Stimulated activated CD8-positive, alpha-beta memory T cell treated with anti-CD3 and anti-CD28 coated beads, Interleukin-4, amount 100 ng/mL, for 4 hours (primary cell): ENCODE measurements around the gene FOXN1.
"Not testable (repeated sequence)": the region's sequence is repeated elsewhere in the genome, so short reads cannot be mapped to it uniquely, and the experiment has no call there.

Experiments
- DNase-seq, 2 donors: peaks; one replicate each; pipeline ENCODE4 v3.0.0-alpha.2; 2020; ENCODE audit warnings: low read depth in 2 of 2, low spot score in 1 of 2

The FOXN1 gene

GRCh38 chr17:28573040-28573380 is 66.9 kb downstream of the FOXN1 start:
- DNase-seq = no peak

DNA sequence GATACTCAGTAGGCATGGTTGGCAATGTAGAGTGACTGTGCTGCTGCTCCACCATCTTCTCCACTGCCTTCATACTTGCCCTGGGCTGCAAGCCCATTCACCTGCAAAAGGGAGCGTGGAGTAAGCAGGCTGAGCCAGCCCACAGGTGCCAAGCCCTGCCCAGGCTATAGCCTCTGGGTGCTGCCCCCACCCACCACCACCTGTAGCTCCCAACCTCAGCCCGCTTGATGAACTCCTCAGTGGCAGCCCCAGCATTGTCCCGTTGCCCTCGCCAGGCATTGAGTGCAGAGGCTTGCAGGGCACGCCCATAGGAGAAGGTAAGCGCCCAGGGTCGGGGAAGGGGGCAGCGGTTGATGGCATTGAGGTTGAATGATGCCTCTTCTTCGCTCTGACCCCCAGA is 67.4 kb downstream of the FOXN1 start:
- DNase-seq = no peak

DNA sequence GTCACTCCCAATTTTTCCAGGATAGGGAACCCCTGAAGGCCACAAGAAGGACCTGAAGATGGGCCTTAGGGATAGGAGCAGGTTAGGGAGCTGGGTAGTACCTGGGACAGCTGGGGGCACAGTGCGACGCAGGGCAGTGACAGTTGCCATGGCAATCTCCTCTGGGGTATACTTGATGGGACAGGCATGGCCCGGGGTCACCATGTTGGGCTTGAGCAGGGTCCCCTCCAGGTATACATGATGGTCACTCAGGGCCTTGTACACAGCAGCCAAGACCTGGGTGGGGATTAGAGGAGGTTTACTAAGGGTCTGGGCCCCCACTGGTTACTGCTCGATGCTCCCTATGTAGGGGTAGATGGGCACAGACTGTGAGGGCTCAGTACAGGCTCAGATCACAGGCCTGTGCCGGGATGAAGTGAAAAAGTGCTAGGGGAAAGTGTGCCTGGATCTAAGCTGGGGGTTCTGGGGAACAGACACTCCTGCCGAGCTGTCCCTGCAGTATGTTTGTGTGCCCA is 67.9 kb downstream of the FOXN1 start:
- DNase-seq = no peak

GRCh38 chr17:28574526-28574925 is 68.4 kb downstream of the FOXN1 start:
- DNase-seq = no peak

GRCh38 chr17:28575126-28575795 is 69.1 kb downstream of the FOXN1 start:
- DNase-seq = no peak

- not testable (repeated sequence) for DNase-seq
Observed at GRCh38 chr17:28576016-28576415, 69.9 kb downstream of the FOXN1 start.

GRCh38 chr17:28576758-28577465 is 70.8 kb downstream of the FOXN1 start, which contains the start of gene ALDOC:
Gene ALDOC (minus strand): TSS chr17:28576895. CDS start chr17:28575532, 1,363 bp downstream.
- peak; percentile 91 to 96 for DNase-seq

DNA sequence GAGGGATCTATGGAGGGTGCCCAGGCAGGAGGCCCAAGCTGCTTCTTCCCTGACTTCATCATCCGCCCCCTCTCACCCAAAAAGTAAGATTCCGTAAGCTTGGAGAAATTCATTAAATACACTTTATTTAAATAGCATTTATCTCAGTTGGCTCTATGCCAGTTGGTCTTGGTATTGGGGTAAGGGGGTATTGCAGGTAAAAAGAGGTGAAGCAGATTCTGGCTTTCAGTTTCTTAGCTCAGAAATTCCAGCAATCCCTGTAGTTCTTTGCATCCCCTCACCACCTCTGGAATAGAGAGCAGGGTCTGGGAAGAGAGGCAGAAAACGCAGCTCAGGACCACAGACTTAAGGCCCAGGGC is 71.3 kb downstream of the FOXN1 start:
- DNase-seq = no peak

DNA sequence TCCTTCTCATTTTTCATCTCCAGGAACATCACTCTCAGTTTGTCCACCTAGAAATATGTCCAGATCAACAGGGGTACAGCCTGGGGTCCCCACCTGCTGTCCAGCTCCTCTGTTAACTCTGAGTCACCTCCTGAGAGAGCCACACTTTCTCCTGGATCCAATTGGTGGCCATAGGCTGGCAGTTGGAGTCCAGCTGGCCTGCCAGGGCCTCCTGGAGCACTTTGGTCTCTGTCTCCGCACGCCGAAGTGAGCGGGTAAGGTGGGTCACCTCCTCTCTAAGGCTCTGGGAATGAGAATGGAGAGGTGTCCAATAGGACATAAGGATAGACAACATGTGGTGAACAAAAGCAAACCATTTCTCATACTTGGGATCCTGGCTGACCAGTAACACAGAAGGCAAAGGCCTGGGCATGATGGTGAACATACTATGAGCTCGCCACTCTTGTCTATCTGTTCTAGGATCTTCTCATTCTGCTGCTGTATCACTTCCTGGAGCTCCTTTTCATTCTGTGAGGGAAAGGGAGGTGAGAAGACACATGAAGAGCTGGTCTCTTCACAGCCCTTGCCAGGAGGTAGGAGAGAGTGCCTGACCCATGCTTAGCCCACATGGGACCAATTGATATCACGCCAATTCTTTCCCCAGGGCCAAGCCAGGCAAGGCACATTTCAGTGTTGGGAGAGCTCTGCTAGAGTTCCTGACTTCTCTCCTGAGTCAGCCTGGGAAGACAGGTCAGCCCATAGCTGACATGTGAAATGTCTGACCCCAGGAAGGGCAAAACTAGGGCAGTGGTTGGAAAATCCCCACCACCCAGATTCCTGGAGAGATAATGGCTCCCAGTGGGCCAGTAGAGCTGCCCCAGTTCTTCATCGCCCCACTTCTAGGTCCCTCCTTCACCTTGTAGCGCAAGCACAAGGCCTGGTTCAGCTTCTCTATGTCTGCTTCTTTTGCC is 72.4 kb downstream of the FOXN1 start:
- no peak for DNase-seq

DNA sequence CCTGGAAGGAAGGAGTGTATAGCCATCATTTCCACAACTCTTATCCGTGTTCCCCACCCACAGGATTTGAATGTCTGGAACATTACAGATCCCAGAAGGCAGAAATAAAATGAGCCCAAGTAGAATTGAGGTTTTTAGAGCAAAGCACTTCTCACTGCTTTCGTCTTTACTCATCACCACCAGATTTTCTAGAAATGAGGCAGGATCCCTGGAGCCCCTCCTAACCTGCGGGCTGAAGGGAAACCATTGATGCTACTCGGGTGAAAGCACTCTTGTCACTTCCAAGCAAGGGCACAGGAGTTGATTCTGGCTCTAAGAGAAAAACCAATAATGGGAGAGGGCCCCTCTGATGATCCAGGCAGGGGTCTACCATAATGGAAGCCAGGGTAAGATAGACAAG is 73.4 kb downstream of the FOXN1 start:
- DNase-seq = no peak

DNA sequence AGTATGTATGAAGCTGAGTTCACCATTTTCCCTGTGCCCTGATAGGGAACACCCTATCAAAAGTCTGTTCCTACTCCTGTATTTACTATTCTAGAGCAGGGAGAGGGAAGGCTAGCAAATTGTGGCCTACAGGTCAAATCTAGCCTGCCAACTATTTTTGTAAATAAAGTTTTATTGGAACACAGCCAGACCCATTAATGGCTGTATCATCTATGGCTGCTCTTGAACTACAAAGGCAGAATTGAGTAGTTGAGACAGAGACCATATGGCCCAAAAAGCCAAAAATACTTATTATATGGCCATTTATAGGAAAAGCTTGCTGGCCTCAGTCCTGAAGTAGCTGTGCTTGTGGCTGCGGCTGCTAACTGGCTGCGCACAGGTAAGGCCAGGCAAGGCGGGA is 74.8 kb downstream of the FOXN1 start:
- DNase-seq = no peak

DNA sequence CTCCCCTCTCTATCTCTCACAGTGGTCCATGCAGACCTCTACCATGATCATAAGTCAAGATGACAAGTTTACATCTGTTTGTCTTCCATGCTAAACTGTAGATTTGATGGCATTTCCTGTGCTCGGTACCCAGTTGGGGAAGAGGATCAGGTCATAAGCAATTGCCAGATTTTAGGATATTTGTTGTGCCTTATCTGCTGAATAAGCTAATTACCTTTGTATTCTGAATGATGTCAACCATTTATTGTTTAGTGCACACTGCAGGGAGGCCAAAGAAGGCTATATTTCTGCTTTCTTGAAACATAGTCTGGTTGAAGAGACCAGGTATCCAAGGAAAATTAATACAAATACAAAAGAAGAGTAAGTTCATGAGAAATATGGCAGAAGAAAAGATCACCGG is 76.4 kb downstream of the FOXN1 start:
- no peak for DNase-seq

- DNase-seq = no peak
Observed at GRCh38 chr17:28584434-28584833, 78.3 kb downstream of the FOXN1 start.

DNA sequence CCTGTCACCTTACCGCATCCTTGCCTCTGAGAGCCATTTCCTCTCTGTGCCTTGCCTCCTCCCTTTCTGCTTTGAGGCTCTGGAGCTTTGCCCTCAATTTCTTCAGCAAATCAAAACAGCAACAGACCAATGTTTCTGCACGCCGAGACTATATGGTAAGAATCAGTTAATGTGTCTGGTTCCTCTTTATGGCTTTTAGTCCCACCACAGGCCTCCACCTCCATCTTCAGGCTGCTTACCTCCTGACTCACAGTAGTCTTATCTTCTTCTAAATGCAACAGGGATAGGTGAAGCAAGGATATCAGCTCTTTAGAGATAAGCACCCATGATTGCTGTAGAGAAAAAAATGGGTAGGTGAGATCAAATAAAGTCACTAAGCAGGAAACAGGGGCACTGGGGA is 79.7 kb downstream of the FOXN1 start:
- no peak for DNase-seq
